LNCAP (cell line): ENCODE results near the gene SUMO3.

Experiments
- CTCF ChIP-seq: fragments of 450-650 bp; IDR thresholded peaks from 2 replicates; pipeline ENCODE4 v1.5.1; 2017; ENCODE audit warnings: mild to moderate bottlenecking

SUMO3 gene

GRCh38 chr21:44793592-44794374, 24.1 kb downstream of the SUMO3 start:
- TF ChIP-seq CTCF = no peak

- peak; percentile 77 for TF ChIP-seq CTCF
These were observed 24.9 kb downstream of the SUMO3 start for GRCh38 chr21:44792702-44793591.

GRCh38 chr21:44791993-44792392, 25.9 kb downstream of the SUMO3 start:
- TF ChIP-seq CTCF = no peak

GRCh38 chr21:44791246-44791645, 26.6 kb downstream of the SUMO3 start:
- TF ChIP-seq CTCF = no peak

- no peak for TF ChIP-seq CTCF
These were observed 27.5 kb downstream of the SUMO3 start for GRCh38 chr21:44790368-44790767.

- no peak for TF ChIP-seq CTCF
These were observed 28.0 kb downstream of the SUMO3 start for GRCh38 chr21:44789880-44790279.

GRCh38 chr21:44785620-44786335, 32.1 kb downstream of the SUMO3 start:
- TF ChIP-seq CTCF = no peak
